ENCODE results near the gene CLP1.

- TF ChIP-seq POLR2A (IDR thresholded peaks at IDR 0.05): no peak
- TF ChIP-seq, protein P1, sequence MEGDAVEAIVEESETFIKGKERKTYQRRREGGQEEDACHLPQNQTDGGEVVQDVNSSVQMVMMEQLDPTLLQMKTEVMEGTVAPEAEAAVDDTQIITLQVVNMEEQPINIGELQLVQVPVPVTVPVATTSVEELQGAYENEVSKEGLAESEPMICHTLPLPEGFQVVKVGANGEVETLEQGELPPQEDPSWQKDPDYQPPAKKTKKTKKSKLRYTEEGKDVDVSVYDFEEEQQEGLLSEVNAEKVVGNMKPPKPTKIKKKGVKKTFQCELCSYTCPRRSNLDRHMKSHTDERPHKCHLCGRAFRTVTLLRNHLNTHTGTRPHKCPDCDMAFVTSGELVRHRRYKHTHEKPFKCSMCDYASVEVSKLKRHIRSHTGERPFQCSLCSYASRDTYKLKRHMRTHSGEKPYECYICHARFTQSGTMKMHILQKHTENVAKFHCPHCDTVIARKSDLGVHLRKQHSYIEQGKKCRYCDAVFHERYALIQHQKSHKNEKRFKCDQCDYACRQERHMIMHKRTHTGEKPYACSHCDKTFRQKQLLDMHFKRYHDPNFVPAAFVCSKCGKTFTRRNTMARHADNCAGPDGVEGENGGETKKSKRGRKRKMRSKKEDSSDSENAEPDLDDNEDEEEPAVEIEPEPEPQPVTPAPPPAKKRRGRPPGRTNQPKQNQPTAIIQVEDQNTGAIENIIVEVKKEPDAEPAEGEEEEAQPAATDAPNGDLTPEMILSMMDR (IDR thresholded peaks at IDR 0.05): no peak
- no peak for TF ChIP-seq POLR2AphosphoS5 (IDR thresholded peaks at IDR 0.05)
- TF ChIP-seq EP300 (IDR thresholded peaks at IDR 0.05): no peak
Measured at GRCh38 chr11:57634311-57634710, 23.3 kb upstream of the CLP1 start.
